Measurements from ENCODE around the gene VKORC1L1. TPM values are rescaled to one million over a fixed set of nuclear protein-coding genes. Genes with fewer than 3 reads are reported as not detected.
A peak's percentile ranks its signal among the peaks of the same experiment; 100 is the strongest.
"Not testable (repeated sequence)": the region's sequence is repeated elsewhere in the genome, so short reads cannot be mapped to it uniquely, and the experiment has no call there.

VKORC1L1 gene
- total RNA-seq, 1 donor from 2014 or later = 23.1 TPM

- H3K27me3 Mint-ChIP-seq (ENCODE audit: unreplicated experiment) = no peaks in the 10 kb centered on the region
- peaks cover 8% of the 10 kb centered on the region for H3K36me3 Mint-ChIP-seq (ENCODE audit: unreplicated experiment)
- H3K4me1 Mint-ChIP-seq (ENCODE audit: unreplicated experiment) = peaks cover 1% of the 10 kb centered on the region
- no peak for TF ChIP-seq CTCF (IDR thresholded peaks at IDR 0.05)
- DNase-seq (ENCODE audit: extremely low spot score, unreplicated experiment) = no peak
- no peak overlapping the region for H3K27ac Mint-ChIP-seq (ENCODE audit: unreplicated experiment)
- no peak overlapping the region for H3K4me3 Mint-ChIP-seq (ENCODE audit: unreplicated experiment)
- H3K9me3 Mint-ChIP-seq (ENCODE audit: unreplicated experiment) = peaks cover 11% of the 10 kb centered on the region
Observed at GRCh38 chr7:65937296-65937695, 64.4 kb downstream of the VKORC1L1 start.

GRCh38 chr7:65938336-65938895 is 65.5 kb downstream of the VKORC1L1 start:
- H3K27ac Mint-ChIP-seq (ENCODE audit: unreplicated experiment) = no peak overlapping the region
- peaks cover 1% of the 10 kb centered on the region for H3K4me1 Mint-ChIP-seq (ENCODE audit: unreplicated experiment)
- no peak for DNase-seq (ENCODE audit: extremely low spot score, unreplicated experiment)
- peaks cover 11% of the 10 kb centered on the region for H3K9me3 Mint-ChIP-seq (ENCODE audit: unreplicated experiment)
- peaks cover 8% of the 10 kb centered on the region for H3K36me3 Mint-ChIP-seq (ENCODE audit: unreplicated experiment)
- H3K27me3 Mint-ChIP-seq (ENCODE audit: unreplicated experiment) = no peaks in the 10 kb centered on the region
- no peak overlapping the region for H3K4me3 Mint-ChIP-seq (ENCODE audit: unreplicated experiment)
- no peak for TF ChIP-seq CTCF (IDR thresholded peaks at IDR 0.05)

GRCh38 chr7:65945787-65946186 is 72.9 kb downstream of the VKORC1L1 start:
- not testable (repeated sequence) for H3K9me3 Mint-ChIP-seq (ENCODE audit: unreplicated experiment); DNase-seq (ENCODE audit: extremely low spot score, unreplicated experiment); H3K36me3 Mint-ChIP-seq (ENCODE audit: unreplicated experiment); H3K27ac Mint-ChIP-seq (ENCODE audit: unreplicated experiment); H3K27me3 Mint-ChIP-seq (ENCODE audit: unreplicated experiment); H3K4me3 Mint-ChIP-seq (ENCODE audit: unreplicated experiment)
- peaks cover 16% of the 10 kb centered on the region for H3K4me1 Mint-ChIP-seq (ENCODE audit: unreplicated experiment)

GRCh38 chr7:65946904-65947303 is 74.0 kb downstream of the VKORC1L1 start:
- no peak for DNase-seq (ENCODE audit: extremely low spot score, unreplicated experiment)
- Mint-ChIP-seq H3K36me3 (ENCODE audit: unreplicated experiment) (peaks cover 2% of the 10 kb centered on the region), H3K4me3 (ENCODE audit: unreplicated experiment) (no peak overlapping the region), H3K27me3 (ENCODE audit: unreplicated experiment) (no peaks in the 10 kb centered on the region), H3K27ac (ENCODE audit: unreplicated experiment) (peak overlapping the region; percentile 79), H3K9me3 (ENCODE audit: unreplicated experiment) (no peaks in the 10 kb centered on the region), H3K4me1 (ENCODE audit: unreplicated experiment) (peaks cover 16% of the 10 kb centered on the region)
- no peak for TF ChIP-seq CTCF (IDR thresholded peaks at IDR 0.05)

GRCh38 chr7:65951837-65952578 is 79.1 kb downstream of the VKORC1L1 start:
- Mint-ChIP-seq H3K4me1 (ENCODE audit: unreplicated experiment) (peaks cover 2% of the 10 kb centered on the region), H3K4me3 (ENCODE audit: unreplicated experiment) (no peak overlapping the region), H3K27me3 (ENCODE audit: unreplicated experiment) (no peaks in the 10 kb centered on the region), H3K27ac (ENCODE audit: unreplicated experiment) (no peak overlapping the region), H3K9me3 (ENCODE audit: unreplicated experiment) (no peaks in the 10 kb centered on the region), H3K36me3 (ENCODE audit: unreplicated experiment) (peaks cover 17% of the 10 kb centered on the region)
- DNase-seq (ENCODE audit: extremely low spot score, unreplicated experiment) = no peak
- no peak for TF ChIP-seq CTCF (IDR thresholded peaks at IDR 0.05)
